A549 (cell line): ENCODE data around the gene SEC14L6. TPM values are rescaled to one million over a fixed set of nuclear protein-coding genes. Genes with fewer than 3 reads are reported as not detected.

Source experiments
- ATAC-seq, 2 experiments: fragments of 200-7000 bp in 1 of 2; fragments of >200 bp in 1 of 2; cut with Nextera tagmentation in 1 of 2; cut with Tn5 transposase in 1 of 2; 3 replicates each; pipeline versions ENCODE4 v1.8.0 to v1.9.1; 2018 to 2020; ENCODE audit warnings: mild to moderate bottlenecking in 1 of 2, moderate library complexity in 1 of 2
- CTCF ChIA-PET: fragments of 300-600 bp; sonication (Branson Sonifier 250); formaldehyde crosslinking; extraction: SDS; loops from one replicate; lab custom pipeline; 2021; ENCODE audit warnings: antibody characterized with exemption, inconsistent platforms; lab: Yijun Ruan, JAX
- POLR2A ChIA-PET: fragments of 350-600 bp; formaldehyde crosslinking; extraction: SDS; loops from one replicate; lab custom pipeline; 2021; ENCODE audit warnings: antibody characterized with exemption, inconsistent platforms; lab: Yijun Ruan, JAX
- DNase-seq, 2 experiments: peaks; one replicate each; pipeline versions ENCODE4 v3.0.0 to v3.0.0-alpha.2; 2011 to 2016; ENCODE audit warnings: low read depth in 1 of 2, low spot score in 1 of 2
- FAIRE-seq: peaks from 2 replicates; lab custom pipeline; 2011; peaks lifted over from hg19 to GRCh38; lab: Jason Lieb, UNC
- H3K27ac ChIP-seq, 2 experiments: fragments of >200 bp; sonication (Bioruptor Twin); formaldehyde crosslinking; 3 replicates each; pipeline ENCODE4 v1.5.1; 2016 to 2017
- H3K4me1 ChIP-seq: fragments of >200 bp; sonication (Bioruptor Twin); formaldehyde crosslinking; 3 replicates; pipeline ENCODE4 v1.6.1; 2016
- H3K4me2 ChIP-seq: fragments of >200 bp; sonication (Bioruptor Twin); formaldehyde crosslinking; 3 replicates; pipeline ENCODE4 v1.6.1; 2016
- H3K4me3 ChIP-seq: fragments of >200 bp; sonication (Bioruptor Twin); formaldehyde crosslinking; 3 replicates; pipeline ENCODE4 v1.5.1; 2016
- H3K9me3 ChIP-seq: fragments of >200 bp; sonication (Bioruptor Twin); formaldehyde crosslinking; 3 replicates; pipeline ENCODE4 v1.6.1; 2016
- ATOH8 ChIP-seq: fragments of 250-450 bp; sonication (Bioruptor Pico); IDR thresholded peaks from 2 replicates; pipeline ENCODE4 v1.5.0; 2020; ENCODE audit warnings: low read depth, mild to moderate bottlenecking, moderate library complexity
- CEBPB ChIP-seq, 2 experiments: fragments of >200 bp in 1 of 2; sonication (Bioruptor Twin) in 1 of 2; formaldehyde crosslinking in 1 of 2; IDR thresholded peaks; 2 replicates each; pipeline ENCODE4 v1.6.1; 2012 to 2016
- CTCF ChIP-seq: fragments of >200 bp; sonication (Bioruptor Twin); formaldehyde crosslinking; IDR thresholded peaks from 3 replicates; pipeline ENCODE4 v1.5.1; 2016
- EHF ChIP-seq: fragments of 250-450 bp; sonication (Bioruptor Pico); IDR thresholded peaks from 2 replicates; pipeline ENCODE4 v1.5.0; 2020; ENCODE audit warnings: mild to moderate bottlenecking
- ESRRA ChIP-seq: fragments of 150-350 bp; IDR thresholded peaks from 2 replicates; pipeline ENCODE4 v1.6.1; 2014; ENCODE audit warnings: mild to moderate bottlenecking, low read length, borderline replicate concordance
- HDAC2 ChIP-seq: fragments of 200-600 bp; sonication (generic); IDR thresholded peaks from 2 replicates; pipeline ENCODE4 v1.6.1; 2016
- HOXA7 ChIP-seq: fragments of 250-450 bp; sonication (Bioruptor Pico); IDR thresholded peaks from 2 replicates; pipeline ENCODE4 v1.5.0; 2020; ENCODE audit warnings: mild to moderate bottlenecking, moderate library complexity
- HOXB5 ChIP-seq: fragments of 250-450 bp; sonication (Bioruptor Pico); IDR thresholded peaks from 2 replicates; pipeline ENCODE4 v1.5.0; 2020; ENCODE audit warnings: mild to moderate bottlenecking, moderate library complexity
- MYC ChIP-seq: IDR thresholded peaks from 2 replicates; pipeline ENCODE4 v1.6.1; 2012; ENCODE audit warnings: mild to moderate bottlenecking, inconsistent platforms, low read length, improper control_type of control experiment, borderline replicate concordance
- NFE2L2 ChIP-seq: fragments of 150-350 bp; conservative IDR thresholded peaks from 2 replicates; pipeline ENCODE4 v1.6.1; 2014; ENCODE audit warnings: low read length
- NPAS2 ChIP-seq: fragments of 250-450 bp; sonication (Bioruptor Pico); IDR thresholded peaks from 2 replicates; pipeline ENCODE4 v1.8.0; 2022; ENCODE audit warnings: mild to moderate bottlenecking, moderate library complexity, borderline replicate concordance
- NR3C1 ChIP-seq: fragments of >200 bp; sonication (Bioruptor Twin); formaldehyde crosslinking; IDR thresholded peaks from 3 replicates; pipeline ENCODE4 v1.6.1; 2017
- PHF8 ChIP-seq: fragments of 200-600 bp; sonication (generic); IDR thresholded peaks from 2 replicates; pipeline ENCODE4 v1.6.1; 2016; ENCODE audit warnings: low read depth, mild to moderate bottlenecking, antibody characterized with exemption, moderate library complexity, borderline replicate concordance
- POLR2AphosphoS2 ChIP-seq: conservative IDR thresholded peaks from 2 replicates; pipeline ENCODE4 v1.6.1; 2012; ENCODE audit warnings: low read length, improper control_type of control experiment, inconsistent platforms
- RAD21 ChIP-seq, 2 experiments: fragments of >200 bp in 1 of 2; sonication (Bioruptor Twin) in 1 of 2; formaldehyde crosslinking in 1 of 2; IDR thresholded peaks in 1 of 2; conservative IDR thresholded peaks in 1 of 2; 2 replicates in 1 of 2; 3 replicates in 1 of 2; pipeline ENCODE4 v1.6.1; 2012 to 2018; ENCODE audit warnings: inconsistent platforms in 1 of 2
- RNF2 ChIP-seq: fragments of 200-600 bp; sonication (generic); IDR thresholded peaks from 2 replicates; pipeline ENCODE4 v1.6.1; 2016; ENCODE audit warnings: low read depth, mild to moderate bottlenecking, antibody characterized with exemption, moderate library complexity, borderline replicate concordance
- TFCP2L1 ChIP-seq: fragments of 250-450 bp; sonication (Bioruptor Pico); IDR thresholded peaks from 2 replicates; pipeline ENCODE4 v1.5.0; 2021; ENCODE audit warnings: mild to moderate bottlenecking
- TP53 ChIP-seq: fragments of 250-450 bp; sonication (Bioruptor Pico); IDR thresholded peaks from 2 replicates; pipeline ENCODE4 v1.5.0; 2021; ENCODE audit warnings: mild to moderate bottlenecking, moderate library complexity
- USF2 ChIP-seq: fragments of 450-650 bp; IDR thresholded peaks from 2 replicates; pipeline ENCODE4 v1.6.1; 2014; ENCODE audit warnings: antibody characterized with exemption
- ZSCAN20 ChIP-seq: fragments of 250-450 bp; sonication (Bioruptor Pico); IDR thresholded peaks from 2 replicates; pipeline ENCODE4 v1.8.0; 2022; ENCODE audit warnings: mild to moderate bottlenecking, moderate library complexity
- WGBS: methylation state at CpG from one replicate; pipeline ENCODE4 v1.1.6; 2017; ENCODE audit errors: missing lambda C conversion rate; 5-methylcytosine and 5-hydroxymethylcytosine counted together
- polyA plus RNA-seq, 4 experiments: library from polyadenylated mRNA; depleted of rRNA in 3 of 4; stranded (reverse); fragments of >200 nt; fragmentation: RNase III in 1 of 4; extraction: RNeasy Plus Mini Kit Qiagen cat#74134 plus additional on column Dnase treatment in 1 of 4; gene quantifications; 2 replicates in 3 of 4; 3 replicates in 1 of 4; pipeline ENCODE4 v1.2.3, GENCODE V29; 2011 to 2017

Gene SEC14L6
- polyA plus RNA-seq, 2 of the 4 experiments (the other 2 are of a cell fraction) = not detected

GRCh38 chr22:30502153-30502552 lies 44.4 kb downstream of the SEC14L6 start:
- no peak for TF ChIP-seq NFE2L2
- TF ChIP-seq ZSCAN20 = no peak
- no peak for TF ChIP-seq HOXB5 (CRISPR knock-in tag)
- TF ChIP-seq POLR2AphosphoS2 = no peak
- TF ChIP-seq CEBPB (IDR thresholded peaks at IDR 0.05) = no peak
- no peak for TF ChIP-seq MYC
- TF ChIP-seq NR3C1 = no peak
- no peak for TF ChIP-seq NPAS2 (CRISPR knock-in tag)
- TF ChIP-seq, all 56 proteins: peak for 0
- H3K4me1 ChIP-seq = no peaks in the 10 kb centered on the region
- H3K9me3 ChIP-seq = no peaks in the 10 kb centered on the region
- POLR2A ChIA-PET = no interaction called here
- ATAC-seq = no peak
- 68% methylated on average over 4 of the region's 4 CpGs for WGBS
- no peak for FAIRE-seq
- CTCF ChIA-PET = no interaction called here
- no peak overlapping the region for H3K4me3 ChIP-seq
- H3K4me2 ChIP-seq = no peak overlapping the region
- H3K27ac ChIP-seq = no peak overlapping the region
- DNase-seq = no peak

- no peak overlapping the region for H3K4me3 ChIP-seq
- DNase-seq = no peak
- no peak overlapping the region for H3K27ac ChIP-seq
- ATAC-seq = no peak
- POLR2A ChIA-PET = no interaction called here
- CTCF ChIA-PET = no interaction called here
- no peaks in the 10 kb centered on the region for H3K9me3 ChIP-seq
- no peak overlapping the region for H3K4me2 ChIP-seq
- no peaks in the 10 kb centered on the region for H3K4me1 ChIP-seq
- 89% methylated on average over 6 of the region's 6 CpGs for WGBS
- TF ChIP-seq HOXA7 (CRISPR knock-in tag) = no peak
- no peak for TF ChIP-seq HOXB5 (CRISPR knock-in tag)
- no peak for TF ChIP-seq TFCP2L1 (CRISPR knock-in tag)
- FAIRE-seq = no peak
Observed at GRCh38 chr22:30500628-30501027, 45.9 kb downstream of the SEC14L6 start.

GRCh38 chr22:30497466-30498150 lies 48.9 kb downstream of the SEC14L6 start:
- no peak for ATAC-seq
- TF ChIP-seq HDAC2 (no peak), NR3C1 (no peak), USF2 (no peak), ATOH8 (CRISPR knock-in tag) (no peak), POLR2AphosphoS2 (no peak), ESRRA (no peak), TFCP2L1 (CRISPR knock-in tag) (no peak), EHF (CRISPR knock-in tag) (no peak), RNF2 (no peak), RAD21 (conservative IDR thresholded peaks at IDR 0.05 in 1 of 2, IDR thresholded peaks at IDR 0.05 in 1 of 2) (no peak), PHF8 (no peak), TP53 (CRISPR knock-in tag) (no peak), CTCF (no peak), NFE2L2 (no peak)
- TF ChIP-seq, all 56 proteins: peak for 0
- H3K4me1 ChIP-seq = no peaks in the 10 kb centered on the region
- WGBS = 87% methylated on average over 7 of the region's 7 CpGs
- no peak for DNase-seq
- H3K4me3 ChIP-seq = no peak overlapping the region
- no peaks in the 10 kb centered on the region for H3K9me3 ChIP-seq
- H3K4me2 ChIP-seq = no peak overlapping the region
- no peak for FAIRE-seq
- POLR2A ChIA-PET = no interaction called here
- H3K27ac ChIP-seq = no peak overlapping the region
- CTCF ChIA-PET = interaction anchor here (1.1 kb wide), 1 partner anchor 12 kb away, joined by 3 read pairs; no protein-coding TSS in a partner anchor
